ENCODE data around the gene B4GAT1. TPM values are rescaled to one million over a fixed set of nuclear protein-coding genes. Genes with fewer than 3 reads are reported as not detected.
A peak's percentile ranks its signal among the peaks of the same experiment; 100 is the strongest.

Gene B4GAT1
- total and polyA plus RNA-seq, 2 of the 13 experiments (the other 11 are each of a cell fraction or from before 2014, with no cell fraction given), result 40.4 to 109 TPM

- TF ChIP-seq FOXJ3 (CRISPR knock-in tag; IDR thresholded peaks at IDR 0.05; ENCODE audit: borderline replicate concordance) (no peak), PAXIP1 (CRISPR knock-in tag; conservative IDR thresholded peaks at IDR 0.05) (no peak; the same call in 1 of the 2 replicates), BRF2 (CRISPR knock-in tag; IDR thresholded peaks at IDR 0.05) (no peak), TBX2 (CRISPR knock-in tag; IDR thresholded peaks at IDR 0.05; ENCODE audit: borderline replicate concordance) (no peak; the same call in 1 of the 2 replicates), NRL (CRISPR knock-in tag; IDR thresholded peaks at IDR 0.05; ENCODE audit: borderline replicate concordance) (0 out of 2 replicates have a peak, but pooled peaks have one; percentile 26), POGZ (CRISPR knock-in tag; IDR thresholded peaks at IDR 0.05) (no peak), ZSCAN20 (CRISPR knock-in tag; IDR thresholded peaks at IDR 0.05; ENCODE audit: borderline replicate concordance) (no peak), NCOA1 (CRISPR knock-in tag; IDR thresholded peaks at IDR 0.05) (peak; percentile 40; the same call in 1 of the 2 replicates), ZNF577 (CRISPR knock-in tag; IDR thresholded peaks at IDR 0.05; ENCODE audit: borderline replicate concordance, low read depth) (no peak), SP2 (CRISPR knock-in tag; IDR thresholded peaks at IDR 0.05) (no peak), MNT (IDR thresholded peaks at IDR 0.05) (no peak), MLX (CRISPR knock-in tag; IDR thresholded peaks at IDR 0.05) (0 out of 2 replicates have a peak, but pooled peaks have one; percentile 36), TAF15 (IDR thresholded peaks at IDR 0.05; ENCODE audit: low read depth, low read length, poor library complexity, severe bottlenecking) (no peak), ADNP (CRISPR knock-in tag; IDR thresholded peaks at IDR 0.05) (no peak), ZNF670 (CRISPR knock-in tag; IDR thresholded peaks at IDR 0.05; ENCODE audit: borderline replicate concordance) (0 out of 2 replicates have a peak, but pooled peaks have one; percentile 24), HNRNPL (IDR thresholded peaks at IDR 0.05; ENCODE audit: low read depth, low read length) (no peak), CCDC6 (CRISPR knock-in tag; IDR thresholded peaks at IDR 0.05) (peak; percentile 56; the same call in 1 of the 2 replicates), MAX (IDR thresholded peaks at IDR 0.05) (0 out of 2 replicates have a peak, but pooled peaks have one; percentile 54), ARHGAP35 (CRISPR knock-in tag; IDR thresholded peaks at IDR 0.05; ENCODE audit: borderline replicate concordance) (no peak), ZNF761 (CRISPR knock-in tag; conservative IDR thresholded peaks at IDR 0.05) (0 out of 2 replicates have a peak, but pooled peaks have one; percentile 17), TRIM24 (CRISPR knock-in tag; IDR thresholded peaks at IDR 0.05) (no peak)
These were observed at the start of gene B4GAT1 (continued) for GRCh38 chr11:66347425-66348276.
